IMR-90 (cell line): ENCODE measurements around the gene NEK8. TPM values are rescaled to one million over a fixed set of nuclear protein-coding genes. Genes with fewer than 3 reads are reported as not detected.

Experiments used
- ATAC-seq: fragments of 200-7000 bp; cut with Tn5 transposase; 2 replicates; pipeline ENCODE4 v1.9.1; 2020; ENCODE audit warnings: low read depth, mild to moderate bottlenecking, moderate library complexity
- BruUV-seq: library from RNA; stranded (reverse); fragments of 400-500 nt; replicated peaks from 2 replicates; lab custom pipeline; 2021; lab: Mats Ljungman, UMichigan
- CTCF ChIA-PET: fragments of 300-600 bp; formaldehyde crosslinking; extraction: SDS; loops from one replicate; lab custom pipeline; 2021; ENCODE audit warnings: antibody characterized with exemption; lab: Yijun Ruan, JAX
- POLR2A ChIA-PET: fragments of 300-600 bp; sonication (Branson Sonifier 250); formaldehyde crosslinking; loops from one replicate; lab custom pipeline; 2022; ENCODE audit warnings: antibody characterized with exemption; ENCODE audit not compliant: unreplicated experiment; lab: Charles Lee
- DNase-seq: peaks from one replicate; pipeline ENCODE4 v3.0.0; 2013
- H2AFZ ChIP-seq: replicated peaks from 2 replicates; pipeline ENCODE3; 2013; ENCODE audit warnings: low read length, mild to moderate bottlenecking; ENCODE audit not compliant: poor library complexity
- H2AK5ac ChIP-seq: 2 replicates; pipeline ENCODE4 v1.6.1; 2013; ENCODE audit warnings: low read depth, low read length, inconsistent platforms
- H2AK9ac ChIP-seq: replicated peaks from 2 replicates; pipeline ENCODE3; 2013; ENCODE audit warnings: mild to moderate bottlenecking, low read depth, low read length, moderate library complexity; ENCODE audit not compliant: poor library complexity
- H2BK120ac ChIP-seq: 2 replicates; pipeline ENCODE4 v1.6.1; 2013; ENCODE audit warnings: low read depth, low read length, inconsistent platforms
- H2BK15ac ChIP-seq: 3 replicates; pipeline ENCODE4 v1.6.1; 2013; ENCODE audit warnings: low read depth, low read length, inconsistent platforms
- H2BK20ac ChIP-seq: 2 replicates; pipeline ENCODE4 v1.6.1; 2013; ENCODE audit warnings: low read depth, mild to moderate bottlenecking, inconsistent platforms, low read length, moderate library complexity
- H2BK5ac ChIP-seq: 2 replicates; pipeline ENCODE4 v1.6.1; 2013; ENCODE audit warnings: mild to moderate bottlenecking, low read depth, low read length, inconsistent platforms; ENCODE audit not compliant: poor library complexity, severe bottlenecking
- H3K14ac ChIP-seq: replicated peaks from 2 replicates; pipeline ENCODE4 v1.6.1; 2013; ENCODE audit warnings: low read depth, low read length, inconsistent platforms
- H3K18ac ChIP-seq: 2 replicates; pipeline ENCODE4 v1.6.1; 2013; ENCODE audit warnings: low read depth, low read length, control low read depth
- H3K23ac ChIP-seq: 2 replicates; pipeline ENCODE4 v1.6.1; 2013; ENCODE audit warnings: low read depth, low read length, inconsistent platforms
- H3K27ac ChIP-seq: 2 replicates; pipeline ENCODE4 v1.5.1; 2013; ENCODE audit warnings: mild to moderate bottlenecking, control low read depth, low read length; ENCODE audit not compliant: insufficient read depth
- H3K27me3 ChIP-seq: 2 replicates; pipeline ENCODE4 v1.6.1; 2013; ENCODE audit warnings: low read length; ENCODE audit not compliant: control insufficient read depth, insufficient read depth
- H3K36me3 ChIP-seq: 2 replicates; pipeline ENCODE4 v1.6.1; 2013; ENCODE audit warnings: low read length, mixed read lengths; ENCODE audit not compliant: control insufficient read depth, insufficient read depth
- H3K4ac ChIP-seq: 2 replicates; pipeline ENCODE4 v1.6.1; 2013; ENCODE audit warnings: low read depth, low read length, inconsistent platforms
- H3K4me1 ChIP-seq: 2 replicates; pipeline ENCODE4 v1.6.1; 2013; ENCODE audit warnings: low read length, mixed read lengths; ENCODE audit not compliant: control insufficient read depth, insufficient read depth
- H3K4me2 ChIP-seq: 2 replicates; pipeline ENCODE4 v1.6.1; 2013; ENCODE audit warnings: low read depth, mild to moderate bottlenecking, control low read depth, low read length, moderate library complexity
- H3K4me3 ChIP-seq: 2 replicates; pipeline ENCODE4 v1.5.1; 2013; ENCODE audit warnings: low read depth, mild to moderate bottlenecking, control low read depth, low read length, moderate library complexity; ENCODE audit not compliant: insufficient read depth
- H3K56ac ChIP-seq: 2 replicates; pipeline ENCODE4 v1.6.1; 2013; ENCODE audit warnings: low read length, inconsistent platforms; ENCODE audit not compliant: insufficient read depth; ENCODE audit errors: extremely low read depth
- H3K79me1 ChIP-seq, 2 experiments: 2 replicates each; pipeline ENCODE4 v1.6.1; 2013; ENCODE audit warnings: low read length in 2 of 2, inconsistent platforms in 1 of 2, low read depth in 1 of 2
- H3K9ac ChIP-seq: 2 replicates; pipeline ENCODE4 v1.6.1; 2013; ENCODE audit warnings: low read depth, low read length, control low read depth
- H3K9me1 ChIP-seq: 2 replicates; pipeline ENCODE4 v1.6.1; 2013; ENCODE audit warnings: low read length, inconsistent platforms; ENCODE audit not compliant: insufficient read depth
- H3K9me3 ChIP-seq: 2 replicates; pipeline ENCODE4 v1.6.1; 2013; ENCODE audit warnings: low read length; ENCODE audit not compliant: control insufficient read depth, insufficient read depth
- H4K20me1 ChIP-seq: 2 replicates; pipeline ENCODE4 v1.6.1; 2013; ENCODE audit warnings: low read length, inconsistent platforms; ENCODE audit not compliant: insufficient read depth
- H4K5ac ChIP-seq: 2 replicates; pipeline ENCODE4 v1.6.1; 2013; ENCODE audit warnings: mild to moderate bottlenecking, low read depth, low read length, control low read depth
- H4K8ac ChIP-seq, 2 experiments: 2 replicates each; pipeline ENCODE4 v1.6.1; 2013; ENCODE audit warnings: low read depth in 2 of 2, low read length in 2 of 2, control low read depth in 1 of 2, inconsistent platforms in 1 of 2
- H4K91ac ChIP-seq: 2 replicates; pipeline ENCODE4 v1.6.1; 2013; ENCODE audit warnings: low read depth, low read length, inconsistent platforms; ENCODE audit not compliant: insufficient read depth
- CEBPB ChIP-seq: IDR thresholded peaks from 2 replicates; pipeline ENCODE4 v1.6.1; 2012; ENCODE audit warnings: low read depth, low read length, improper control_type of control experiment
- FOS ChIP-seq: fragments of 150-350 bp; IDR thresholded peaks from 2 replicates; pipeline ENCODE4 v1.6.1; 2016; ENCODE audit warnings: low read depth, low read length
- MAFK ChIP-seq: IDR thresholded peaks from 2 replicates; pipeline ENCODE4 v1.6.1; 2012; ENCODE audit warnings: low read depth, low read length, improper control_type of control experiment
- MAZ ChIP-seq: IDR thresholded peaks from 2 replicates; pipeline ENCODE4 v1.6.1; 2012; ENCODE audit warnings: low read depth, mild to moderate bottlenecking, low read length, improper control_type of control experiment, moderate library complexity, borderline replicate concordance
- MXI1 ChIP-seq: IDR thresholded peaks from 2 replicates; pipeline ENCODE4 v1.6.1; 2012; ENCODE audit warnings: low read depth, mild to moderate bottlenecking, low read length, moderate library complexity, borderline replicate concordance
- NFE2L2 ChIP-seq: fragments of 150-350 bp; IDR thresholded peaks from 2 replicates; pipeline ENCODE4 v1.6.1; 2016; ENCODE audit warnings: low read depth, mild to moderate bottlenecking, low read length
- POLR2A ChIP-seq: IDR thresholded peaks from 2 replicates; pipeline ENCODE4 v1.6.1; 2012; ENCODE audit warnings: mild to moderate bottlenecking, low read depth, low read length
- RAD21 ChIP-seq: IDR thresholded peaks from 2 replicates; pipeline ENCODE4 v1.6.1; 2012; ENCODE audit warnings: low read length, improper control_type of control experiment
- RCOR1 ChIP-seq: IDR thresholded peaks from 2 replicates; pipeline ENCODE4 v1.6.1; 2012; ENCODE audit warnings: mild to moderate bottlenecking, low read length, improper control_type of control experiment; ENCODE audit not compliant: insufficient replicate concordance
- SMC3 ChIP-seq: fragments of 150-350 bp; IDR thresholded peaks from 2 replicates; pipeline ENCODE4 v1.6.1; 2016; ENCODE audit warnings: low read depth, mild to moderate bottlenecking, antibody characterized with exemption, low read length, moderate library complexity
- WGBS, 2 experiments: methylation state at CpG; one replicate each; pipeline versions ENCODE4 v1.1.5 to v1.1.7; 2013; ENCODE audit warnings: missing lambda C conversion rate in 2 of 2; ENCODE audit not compliant: insufficient read length in 1 of 2; ENCODE audit errors: extremely low coverage in 2 of 2; 5-methylcytosine and 5-hydroxymethylcytosine counted together
- dilution Hi-C: fragments of 300-500 bp; cut with HindIII; formaldehyde crosslinking; loops from one replicate; pipeline ENCODE4 v1.14.3; 2018; ENCODE audit warnings: low sequenced_read_pairs; ENCODE audit not compliant: unreplicated experiment
- in situ Hi-C: fragments of 300-500 bp; cut with MboI; formaldehyde crosslinking; loops from 3 replicates; pipeline ENCODE4 v1.14.3; 2019; ENCODE audit warnings: low sequenced_read_pairs, inconsistent platforms, mixed read lengths
- intact Hi-C: fragments of 100-400 bp; cut with micrococcal nuclease; formaldehyde crosslinking; loops from 2 replicates; pipeline ENCODE4 v1.10.0; 2022
- polyA plus RNA-seq, 3 experiments: library from polyadenylated mRNA; depleted of rRNA; stranded (reverse); fragments of >200 nt; gene quantifications; 2 replicates each; pipeline ENCODE4 v1.2.3, GENCODE V29; 2012; ENCODE audit warnings: low replicate concordance in 1 of 3
- total RNA-seq: library from RNA; depleted of rRNA; stranded (reverse); fragments of >200 nt; gene quantifications from 2 replicates; pipeline ENCODE4 v1.2.3, GENCODE V29; 2012
- TF ChIP-seq, protein P1 (sequence below): fragments of 150-350 bp; IDR thresholded peaks from 2 replicates; pipeline ENCODE4 v1.6.1; 2016; ENCODE audit warnings: low read depth, mild to moderate bottlenecking, low read length, moderate library complexity, borderline replicate concordance
- TF ChIP-seq, protein P2 (sequence below): fragments of 150-350 bp; IDR thresholded peaks from 2 replicates; pipeline ENCODE4 v1.6.1; 2017; ENCODE audit warnings: mild to moderate bottlenecking, antibody characterized with exemption, low read length, low read depth

Gene NEK8
- total and polyA plus RNA-seq, 2 of the 4 experiments (the other 2 are of a cell fraction) = 4.6 to 5.2 TPM

DNA sequence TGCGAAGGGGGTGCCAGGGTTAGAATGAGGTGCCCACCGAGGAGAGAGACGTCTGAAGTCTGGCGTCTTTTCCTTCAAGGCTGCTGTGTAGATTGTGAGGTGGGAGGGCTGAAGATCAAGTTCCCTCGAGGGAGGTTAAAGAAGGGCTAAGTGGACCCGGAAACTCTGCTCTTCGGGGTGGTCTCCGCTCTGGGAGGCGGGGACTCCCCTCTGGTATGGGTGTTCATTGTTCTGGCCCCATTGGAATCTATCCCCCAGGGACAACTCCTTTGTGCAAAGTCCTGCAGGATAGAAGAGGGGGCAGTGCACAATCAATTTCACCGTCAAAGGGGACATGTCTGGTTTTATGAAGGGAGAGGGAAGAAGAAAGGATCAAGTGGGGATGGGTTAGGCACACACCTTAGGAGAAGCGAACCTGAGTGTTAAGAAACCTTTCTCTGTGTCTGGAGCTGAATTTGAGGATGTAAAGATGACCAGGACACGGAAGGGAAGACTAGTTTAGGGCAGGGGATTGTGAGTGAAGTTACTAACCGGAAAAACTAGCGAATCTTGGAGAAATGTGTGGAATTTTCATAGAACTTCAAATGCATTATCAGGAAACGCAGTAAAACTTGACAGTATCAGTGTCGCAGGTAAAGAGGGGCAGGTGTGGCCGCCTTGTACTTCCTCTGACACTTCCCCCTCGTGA lies 10.1 kb upstream of the NEK8 start:
- no TSS peak for BruUV-seq
- DNase-seq (no peak), ATAC-seq (peak; percentile 0; the same call in 1 of the 2 replicates)
- peak overlapping the region; percentile 89 for H3K14ac ChIP-seq
- H3K9me3 ChIP-seq = no peaks in the 10 kb centered on the region
- peak overlapping the region; percentile 100 for H2AK5ac ChIP-seq
- TF ChIP-seq, protein P1, sequence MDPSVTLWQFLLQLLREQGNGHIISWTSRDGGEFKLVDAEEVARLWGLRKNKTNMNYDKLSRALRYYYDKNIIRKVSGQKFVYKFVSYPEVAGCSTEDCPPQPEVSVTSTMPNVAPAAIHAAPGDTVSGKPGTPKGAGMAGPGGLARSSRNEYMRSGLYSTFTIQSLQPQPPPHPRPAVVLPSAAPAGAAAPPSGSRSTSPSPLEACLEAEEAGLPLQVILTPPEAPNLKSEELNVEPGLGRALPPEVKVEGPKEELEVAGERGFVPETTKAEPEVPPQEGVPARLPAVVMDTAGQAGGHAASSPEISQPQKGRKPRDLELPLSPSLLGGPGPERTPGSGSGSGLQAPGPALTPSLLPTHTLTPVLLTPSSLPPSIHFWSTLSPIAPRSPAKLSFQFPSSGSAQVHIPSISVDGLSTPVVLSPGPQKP = no peak
- no peak for TF ChIP-seq MXI1
- no peak for TF ChIP-seq MAZ
- no peak for TF ChIP-seq SMC3
- no peak for TF ChIP-seq POLR2A
- no peak for TF ChIP-seq FOS
- TF ChIP-seq, protein P2, sequence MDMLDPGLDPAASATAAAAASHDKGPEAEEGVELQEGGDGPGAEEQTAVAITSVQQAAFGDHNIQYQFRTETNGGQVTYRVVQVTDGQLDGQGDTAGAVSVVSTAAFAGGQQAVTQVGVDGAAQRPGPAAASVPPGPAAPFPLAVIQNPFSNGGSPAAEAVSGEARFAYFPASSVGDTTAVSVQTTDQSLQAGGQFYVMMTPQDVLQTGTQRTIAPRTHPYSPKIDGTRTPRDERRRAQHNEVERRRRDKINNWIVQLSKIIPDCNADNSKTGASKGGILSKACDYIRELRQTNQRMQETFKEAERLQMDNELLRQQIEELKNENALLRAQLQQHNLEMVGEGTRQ = no peak
- no peak for TF ChIP-seq CEBPB
- TF ChIP-seq RCOR1 = no peak
- no peak for TF ChIP-seq RAD21
- TF ChIP-seq MAFK = no peak
- no peak for TF ChIP-seq NFE2L2
- peaks cover 45% of the 10 kb centered on the region for H3K36me3 ChIP-seq
- POLR2A ChIA-PET = interaction anchor here (1.5 kb wide), 1 partner anchor 8 kb away, joined by 6 read pairs; no protein-coding TSS in a partner anchor
- peaks cover 51% of the 10 kb centered on the region for H4K20me1 ChIP-seq
- peak overlapping the region; percentile 99 for H2BK15ac ChIP-seq
- peak overlapping the region; percentile 99 for H3K4ac ChIP-seq
- peak overlapping the region; percentile 98 for H3K27ac ChIP-seq
- H3K9me1 ChIP-seq = peaks cover 15% of the 10 kb centered on the region; the same call in 1 of the 2 replicates
- peaks cover 12 to 64% of the 10 kb centered on the region in 2 experiments; a peak in 3 of 4 replicates for H3K79me1 ChIP-seq
- peak overlapping the region; percentile 96 for H4K91ac ChIP-seq
- dilution Hi-C loops (no loop called here), in situ Hi-C loops (no loop called here), intact Hi-C loops (no loop called here)
- peak overlapping the region; percentile 91 for H2BK20ac ChIP-seq
- peak overlapping the region; percentile 74 for H3K9ac ChIP-seq
- H2BK120ac ChIP-seq = peak overlapping the region; percentile 96
- H2AFZ ChIP-seq = peak overlapping the region; percentile 96
- peak overlapping the region; percentile 98 for H3K18ac ChIP-seq
- H3K27me3 ChIP-seq = no peaks in the 10 kb centered on the region
- peak overlapping the region; percentile 92 to 94 for H4K8ac ChIP-seq
- CTCF ChIA-PET = no interaction called here
- 0% methylated on average over 4 of the region's 18 CpGs; no CpG with 5 or more reads in 1 of the 2 experiments for WGBS, 2 experiments
- peak overlapping the region; percentile 95 for H3K23ac ChIP-seq
- H2AK9ac ChIP-seq = peak overlapping the region; percentile 96
- peak overlapping the region; percentile 99 for H2BK5ac ChIP-seq
- peak overlapping the region; percentile 92 for H3K4me2 ChIP-seq
- H4K5ac ChIP-seq = peak overlapping the region; percentile 97
- H3K4me3 ChIP-seq = peak overlapping the region; percentile 80
- H3K4me1 ChIP-seq = peaks cover 13% of the 10 kb centered on the region
- H3K56ac ChIP-seq = peak overlapping the region; percentile 96
